Measurements from ENCODE around the gene PODXL2.

Gene PODXL2

GRCh38 chr3:127628788-127629466, at the start of gene PODXL2:
PODXL2 (plus strand) TSS chr3:127629185; CDS start chr3:127629220, 35 bp downstream.
- H3K27me3 ChIP-seq (ENCODE audit: control insufficient read depth, insufficient read depth, low read length): peaks cover 4% of the 10 kb centered on the region
- no peaks in the 10 kb centered on the region for H3K36me3 ChIP-seq (ENCODE audit: control insufficient read depth, insufficient read depth, low read length)
- H3K9ac ChIP-seq (ENCODE audit: low read length): no peak within 1 kb of the TSS
- H3K4me3 ChIP-seq (ENCODE audit: low read length): peak within 1 kb of the TSS; percentile 67
- no peak within 1 kb of the TSS for H3K27ac ChIP-seq (ENCODE audit: low read depth, low read length)
- no peaks in the 10 kb centered on the region for H3K4me1 ChIP-seq (ENCODE audit: control insufficient read depth, insufficient read depth, low read length)

GRCh38 chr3:127580327-127581060, 48.5 kb upstream of the PODXL2 start:
- Histone ChIP-seq H3K27ac (ENCODE audit: low read depth, low read length) (no peak overlapping the region), H3K4me1 (ENCODE audit: control insufficient read depth, insufficient read depth, low read length) (no peaks in the 10 kb centered on the region), H3K9ac (ENCODE audit: low read length) (no peak overlapping the region), H3K4me3 (ENCODE audit: low read length) (no peak overlapping the region), H3K27me3 (ENCODE audit: control insufficient read depth, insufficient read depth, low read length) (no peaks in the 10 kb centered on the region), H3K36me3 (ENCODE audit: control insufficient read depth, insufficient read depth, low read length) (peaks cover 11% of the 10 kb centered on the region)

- Histone ChIP-seq H3K27ac (ENCODE audit: low read depth, low read length) (no peak overlapping the region), H3K4me1 (ENCODE audit: control insufficient read depth, insufficient read depth, low read length) (peaks cover 3% of the 10 kb centered on the region), H3K4me3 (ENCODE audit: low read length) (no peak overlapping the region), H3K36me3 (ENCODE audit: control insufficient read depth, insufficient read depth, low read length) (no peaks in the 10 kb centered on the region), H3K27me3 (ENCODE audit: control insufficient read depth, insufficient read depth, low read length) (no peaks in the 10 kb centered on the region), H3K9ac (ENCODE audit: low read length) (no peak overlapping the region)
Measured at GRCh38 chr3:127584734-127585133, 44.3 kb upstream of the PODXL2 start.

GRCh38 chr3:127585163-127585812, 43.7 kb upstream of the PODXL2 start:
- Histone ChIP-seq H3K27me3 (ENCODE audit: control insufficient read depth, insufficient read depth, low read length) (no peaks in the 10 kb centered on the region), H3K9ac (ENCODE audit: low read length) (no peak overlapping the region), H3K4me3 (ENCODE audit: low read length) (no peak overlapping the region), H3K36me3 (ENCODE audit: control insufficient read depth, insufficient read depth, low read length) (no peaks in the 10 kb centered on the region), H3K27ac (ENCODE audit: low read depth, low read length) (no peak overlapping the region), H3K4me1 (ENCODE audit: control insufficient read depth, insufficient read depth, low read length) (peaks cover 3% of the 10 kb centered on the region)

GRCh38 chr3:127585813-127586413, 43.1 kb upstream of the PODXL2 start:
- H3K4me3 ChIP-seq (ENCODE audit: low read length): no peak overlapping the region
- no peaks in the 10 kb centered on the region for H3K36me3 ChIP-seq (ENCODE audit: control insufficient read depth, insufficient read depth, low read length)
- peaks cover 3% of the 10 kb centered on the region for H3K4me1 ChIP-seq (ENCODE audit: control insufficient read depth, insufficient read depth, low read length)
- H3K27me3 ChIP-seq (ENCODE audit: control insufficient read depth, insufficient read depth, low read length): no peaks in the 10 kb centered on the region
- no peak overlapping the region for H3K27ac ChIP-seq (ENCODE audit: low read depth, low read length)
- no peak overlapping the region for H3K9ac ChIP-seq (ENCODE audit: low read length)

- no peak overlapping the region for H3K9ac ChIP-seq (ENCODE audit: low read length)
Measured at GRCh38 chr3:127587876-127588275, 41.1 kb upstream of the PODXL2 start.

GRCh38 chr3:127588806-127589577, 40.0 kb upstream of the PODXL2 start:
- Histone ChIP-seq H3K36me3 (ENCODE audit: control insufficient read depth, insufficient read depth, low read length) (no peaks in the 10 kb centered on the region), H3K4me1 (ENCODE audit: control insufficient read depth, insufficient read depth, low read length) (peaks cover 3% of the 10 kb centered on the region), H3K4me3 (ENCODE audit: low read length) (peak overlapping the region; percentile 80), H3K27me3 (ENCODE audit: control insufficient read depth, insufficient read depth, low read length) (no peaks in the 10 kb centered on the region), H3K9ac (ENCODE audit: low read length) (peak overlapping the region; percentile 52), H3K27ac (ENCODE audit: low read depth, low read length) (peak overlapping the region; percentile 87)

More at GRCh38 chr3:127587876-127588275, 41.1 kb upstream of the PODXL2 start:
- H3K4me1 ChIP-seq (ENCODE audit: control insufficient read depth, insufficient read depth, low read length): peaks cover 3% of the 10 kb centered on the region
- no peak overlapping the region for H3K4me3 ChIP-seq (ENCODE audit: low read length)
- H3K36me3 ChIP-seq (ENCODE audit: control insufficient read depth, insufficient read depth, low read length): no peaks in the 10 kb centered on the region
- H3K27ac ChIP-seq (ENCODE audit: low read depth, low read length): no peak overlapping the region
- H3K27me3 ChIP-seq (ENCODE audit: control insufficient read depth, insufficient read depth, low read length): no peaks in the 10 kb centered on the region

GRCh38 chr3:127589600-127590281, 39.2 kb upstream of the PODXL2 start:
- peak overlapping the region; percentile 80 for H3K4me3 ChIP-seq (ENCODE audit: low read length)
- no peaks in the 10 kb centered on the region for H3K36me3 ChIP-seq (ENCODE audit: control insufficient read depth, insufficient read depth, low read length)
- H3K27ac ChIP-seq (ENCODE audit: low read depth, low read length): peak overlapping the region; percentile 87
- H3K27me3 ChIP-seq (ENCODE audit: control insufficient read depth, insufficient read depth, low read length): no peaks in the 10 kb centered on the region
- peaks cover 3% of the 10 kb centered on the region for H3K4me1 ChIP-seq (ENCODE audit: control insufficient read depth, insufficient read depth, low read length)
- peak overlapping the region; percentile 52 for H3K9ac ChIP-seq (ENCODE audit: low read length)

GRCh38 chr3:127590282-127590592, 38.7 kb upstream of the PODXL2 start:
- H3K27me3 ChIP-seq (ENCODE audit: control insufficient read depth, insufficient read depth, low read length): no peaks in the 10 kb centered on the region
- peak overlapping the region; percentile 87 for H3K27ac ChIP-seq (ENCODE audit: low read depth, low read length)
- peaks cover 3% of the 10 kb centered on the region for H3K4me1 ChIP-seq (ENCODE audit: control insufficient read depth, insufficient read depth, low read length)
- H3K9ac ChIP-seq (ENCODE audit: low read length): peak overlapping the region; percentile 52
- H3K36me3 ChIP-seq (ENCODE audit: control insufficient read depth, insufficient read depth, low read length): no peaks in the 10 kb centered on the region
- H3K4me3 ChIP-seq (ENCODE audit: low read length): peak overlapping the region; percentile 80

- Histone ChIP-seq H3K9ac (ENCODE audit: low read length) (peak within 1 kb of the TSS; percentile 68), H3K4me3 (ENCODE audit: low read length) (peak within 1 kb of the TSS; percentile 80), H3K4me1 (ENCODE audit: control insufficient read depth, insufficient read depth, low read length) (peaks cover 3% of the 10 kb centered on the region), H3K36me3 (ENCODE audit: control insufficient read depth, insufficient read depth, low read length) (no peaks in the 10 kb centered on the region), H3K27ac (ENCODE audit: low read depth, low read length) (peak within 1 kb of the TSS; percentile 87), H3K27me3 (ENCODE audit: control insufficient read depth, insufficient read depth, low read length) (no peaks in the 10 kb centered on the region)
Measured at GRCh38 chr3:127590593-127591465, 38.2 kb upstream of the PODXL2 start, which contains the start of gene TPRA1. TPRA1 (minus strand) TSS chr3:127590733; CDS start chr3:127580146, 10,587 bp downstream.

GRCh38 chr3:127593178-127593577, 35.8 kb upstream of the PODXL2 start:
- Histone ChIP-seq H3K9ac (ENCODE audit: low read length) (no peak overlapping the region), H3K27ac (ENCODE audit: low read depth, low read length) (no peak overlapping the region), H3K4me1 (ENCODE audit: control insufficient read depth, insufficient read depth, low read length) (peaks cover 3% of the 10 kb centered on the region), H3K27me3 (ENCODE audit: control insufficient read depth, insufficient read depth, low read length) (no peaks in the 10 kb centered on the region), H3K36me3 (ENCODE audit: control insufficient read depth, insufficient read depth, low read length) (no peaks in the 10 kb centered on the region), H3K4me3 (ENCODE audit: low read length) (no peak overlapping the region)

Measured in rectal smooth muscle tissue (tissue), 1 donor.